Stimulated activated CD8-positive, alpha-beta memory T cell treated with anti-CD3 and anti-CD28 coated beads, Interleukin-4, amount 100 ng/mL, for 1 hour (primary cell): ENCODE data around the gene CCNJL.
"Not testable (repeated sequence)": the region's sequence is repeated elsewhere in the genome, so short reads cannot be mapped to it uniquely, and the experiment has no call there.

Experiments used
- DNase-seq, 2 donors: peaks; one replicate each; pipeline ENCODE4 v3.0.0-alpha.2; 2020; ENCODE audit warnings: low read depth in 2 of 2, low spot score in 1 of 2

The CCNJL gene

DNA sequence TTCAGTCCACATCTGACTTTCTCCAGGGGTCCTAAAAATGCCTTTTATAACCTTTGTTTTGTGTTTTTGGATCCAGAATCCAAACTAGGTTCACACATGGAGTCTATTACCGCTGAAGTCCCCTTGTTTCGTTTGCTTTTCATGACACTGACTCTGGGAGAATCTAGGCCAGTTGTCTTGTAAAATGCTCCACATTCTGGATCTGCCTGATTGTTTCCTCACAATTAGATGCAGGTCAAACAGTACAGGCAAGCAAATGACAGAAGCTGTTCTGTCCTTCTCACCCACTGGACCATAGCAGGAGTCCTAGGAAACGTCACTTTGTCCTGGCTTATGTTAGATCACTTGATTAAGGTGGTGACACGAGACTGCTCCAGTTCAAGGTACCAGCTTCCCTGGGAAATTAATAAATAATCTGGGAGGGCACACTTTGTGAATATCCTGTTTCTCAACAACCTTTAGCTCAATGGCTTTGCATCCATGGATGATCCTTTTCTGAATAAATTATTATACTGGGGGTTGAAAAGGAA is 49.0 kb downstream of the CCNJL start:
- DNase-seq: no peak

DNA sequence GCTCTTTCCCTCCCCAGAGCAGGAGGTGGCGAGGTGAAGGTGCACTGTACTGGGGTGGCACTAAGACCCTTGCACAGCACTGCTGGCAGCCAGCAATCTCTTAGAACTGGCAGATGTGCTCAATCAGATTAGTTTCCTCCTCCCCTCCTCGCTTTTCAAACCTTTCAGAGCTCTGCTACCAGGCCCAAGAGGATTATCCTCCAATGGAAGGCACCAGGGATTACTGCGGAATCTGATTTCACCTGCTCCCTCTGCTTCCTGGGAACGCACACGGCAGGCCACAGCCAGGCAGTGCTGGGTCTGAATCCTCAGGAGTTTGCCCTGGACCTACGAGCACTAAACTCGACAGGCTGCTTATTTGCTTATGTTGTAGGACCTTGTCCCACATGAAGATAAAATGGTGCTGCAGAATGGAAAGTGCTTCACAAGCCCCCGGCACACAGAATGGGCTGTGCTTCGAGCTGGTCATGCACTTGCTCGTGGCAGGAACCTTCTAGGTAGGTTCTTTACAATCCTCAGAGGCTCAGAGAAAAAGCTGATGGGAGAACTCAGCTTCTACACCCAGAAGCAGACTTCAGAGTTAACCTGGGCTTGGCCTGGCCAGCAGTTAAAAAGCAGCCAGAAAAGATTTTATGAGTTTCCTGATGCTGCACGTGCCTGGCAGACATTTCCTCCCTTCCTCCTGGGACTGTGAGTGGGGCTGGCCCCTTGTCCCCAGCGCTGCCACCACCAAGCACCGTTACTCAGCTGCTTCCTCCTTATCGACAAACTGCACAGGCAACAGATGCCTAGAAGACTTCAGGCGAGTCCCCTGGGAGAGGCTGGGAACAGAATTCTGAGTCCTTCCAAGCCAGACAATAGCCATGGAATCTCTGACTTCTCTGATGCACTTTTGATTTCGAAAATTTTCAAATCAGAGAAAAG is 50.0 kb downstream of the CCNJL start:
- DNase-seq: no peak

- no peak for DNase-seq
These were observed 51.2 kb downstream of the CCNJL start for GRCh38 chr5:160260881-160261815.

- no peak for DNase-seq
These were observed 52.2 kb downstream of the CCNJL start for GRCh38 chr5:160260006-160260775.

GRCh38 chr5:160259341-160259740 is 53.0 kb downstream of the CCNJL start:
- DNase-seq: no peak

DNA sequence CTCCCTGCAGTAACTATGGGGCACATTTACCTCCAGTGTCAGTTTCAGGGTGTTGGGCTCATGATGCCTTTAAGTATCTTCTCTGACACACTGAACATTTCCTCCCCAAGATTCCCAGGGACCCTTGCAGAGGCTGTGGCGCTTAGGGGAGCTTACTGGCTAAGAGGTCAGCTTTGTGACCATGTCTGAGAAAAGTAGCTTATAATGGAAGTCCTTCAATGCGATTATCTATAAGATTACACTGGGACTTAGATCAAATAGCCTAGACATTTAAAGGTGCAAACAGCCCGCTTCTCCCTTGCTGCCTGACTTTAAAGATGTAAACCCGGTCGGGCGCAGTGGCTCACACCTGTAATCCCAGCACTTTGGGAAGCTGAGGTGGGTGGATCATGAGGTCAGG is 57.7 kb downstream of the CCNJL start:
- DNase-seq: no peak

DNA sequence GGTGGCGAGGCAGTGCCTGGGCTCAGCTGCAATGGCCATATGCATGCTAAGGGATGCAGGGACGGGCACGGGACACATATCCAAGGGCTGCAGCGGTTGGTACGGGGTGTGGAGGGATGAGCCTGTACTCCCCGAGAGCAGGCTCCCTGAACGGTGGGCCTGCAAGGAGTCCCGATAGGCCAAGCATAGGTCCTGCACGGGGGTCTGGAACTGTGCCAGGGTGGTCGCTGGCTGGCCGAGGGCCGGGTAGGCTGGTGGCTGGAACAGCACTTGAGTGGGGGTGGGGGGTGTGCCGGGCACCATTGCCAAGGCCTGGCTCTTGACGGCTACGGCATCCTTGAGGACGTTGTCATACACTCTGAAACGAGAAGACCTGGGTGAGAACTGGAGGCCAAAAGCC is 58.9 kb downstream of the CCNJL start:
- DNase-seq: no peak

DNA sequence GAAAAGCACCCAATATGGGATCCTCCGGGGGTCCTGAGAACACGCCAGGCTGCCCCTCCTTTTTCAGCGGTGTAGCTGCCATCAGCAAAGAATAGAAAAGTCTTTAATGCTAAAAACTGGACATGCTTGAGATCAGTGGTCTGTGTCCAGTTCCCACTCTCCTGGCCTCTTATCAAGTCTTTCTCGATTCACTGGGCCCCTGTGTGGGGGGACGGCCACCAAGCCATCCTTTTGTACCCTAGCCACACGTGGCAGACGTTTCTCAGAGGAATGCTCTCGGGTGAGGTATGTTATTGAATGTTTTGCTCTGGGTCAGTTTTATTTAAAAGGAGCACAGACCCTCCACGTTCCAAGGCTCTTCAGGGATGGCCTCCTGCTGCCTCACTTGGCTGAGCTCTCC is 59.4 kb downstream of the CCNJL start:
- no peak for DNase-seq

DNA sequence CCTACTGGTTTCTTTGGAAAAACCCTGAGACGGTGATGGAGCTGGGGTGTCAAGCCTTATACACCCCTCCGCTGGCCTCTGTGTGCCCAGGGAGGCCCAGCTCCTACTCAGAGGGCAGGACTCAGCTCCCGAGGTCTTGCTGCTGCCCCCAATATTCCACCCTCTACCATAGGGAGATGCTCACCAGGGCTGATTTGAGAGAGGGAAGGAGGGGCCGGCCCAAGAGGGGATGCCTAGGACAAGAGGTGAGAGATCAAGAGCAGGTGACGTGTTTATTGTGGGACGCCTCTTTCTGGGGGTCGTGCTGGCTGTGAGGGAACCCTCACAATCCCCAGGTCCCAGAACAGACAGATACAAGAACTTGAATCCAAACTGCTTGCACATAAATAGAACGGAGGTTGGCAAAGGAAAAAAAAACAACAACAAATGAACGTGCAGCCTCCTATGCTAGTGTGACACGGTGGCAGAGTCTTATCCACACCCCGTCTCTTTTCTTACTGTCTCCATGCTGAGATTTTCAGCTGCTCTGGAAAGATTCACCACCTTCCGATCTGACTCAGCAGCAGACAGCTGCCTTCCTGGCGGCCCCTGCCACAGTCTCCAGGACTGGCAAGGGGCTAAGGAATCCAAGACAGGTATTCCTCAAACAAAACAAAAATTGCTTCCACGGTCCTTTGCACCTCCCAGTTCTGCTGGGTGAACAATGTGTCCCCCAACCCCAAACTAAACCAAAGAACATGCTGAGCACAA is 60.8 kb downstream of the CCNJL start:
- no peak for DNase-seq

DNA sequence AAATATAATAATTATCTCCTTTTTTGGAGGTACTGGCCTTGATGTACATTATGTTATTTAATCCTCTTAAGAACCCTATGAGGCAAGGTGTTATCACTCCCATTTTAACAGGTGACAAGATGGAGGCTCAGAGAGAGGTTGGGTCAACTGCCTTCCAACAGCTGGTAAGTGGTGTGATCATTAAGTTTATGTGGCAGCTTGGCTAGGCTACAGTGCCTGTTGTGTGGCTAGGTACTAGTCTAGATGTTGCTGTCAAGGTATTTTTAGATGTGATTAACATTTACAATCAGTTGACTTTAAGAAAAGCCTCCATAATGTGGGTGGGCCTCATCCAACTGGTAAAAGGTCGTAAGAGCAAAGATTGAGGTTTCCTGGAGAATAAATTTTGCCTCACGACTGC is 61.5 kb downstream of the CCNJL start:
- no peak for DNase-seq

- DNase-seq: no peak
These were observed 62.1 kb downstream of the CCNJL start for GRCh38 chr5:160250226-160250625.

GRCh38 chr5:160249570-160249969 is 62.8 kb downstream of the CCNJL start:
- DNase-seq: not testable (repeated sequence)

- DNase-seq: no peak
These were observed 66.8 kb downstream of the CCNJL start for GRCh38 chr5:160245506-160246086.

DNA sequence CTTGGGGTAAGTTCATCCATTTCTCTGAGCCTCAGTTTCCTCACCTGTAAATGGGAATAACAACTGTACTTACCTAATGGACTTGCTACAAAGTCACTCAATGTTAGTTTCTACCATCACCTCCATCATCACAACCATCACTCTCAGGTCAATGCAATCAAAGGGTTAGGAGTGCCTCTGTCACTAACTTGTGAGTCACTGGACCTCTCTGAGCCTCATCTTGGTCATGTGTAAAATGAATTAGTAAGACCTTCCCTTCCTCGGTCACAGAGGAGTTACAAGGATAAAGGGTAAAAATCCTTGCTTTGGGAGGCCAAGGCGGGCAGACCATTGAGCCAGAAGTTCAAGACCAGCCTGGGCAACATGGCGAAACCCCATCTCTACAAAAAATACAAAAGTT is 70.2 kb downstream of the CCNJL start:
- DNase-seq: no peak

GRCh38 chr5:160240350-160240749 is 72.0 kb downstream of the CCNJL start:
- no peak for DNase-seq

- DNase-seq: no peak
These were observed 74.7 kb downstream of the CCNJL start for GRCh38 chr5:160237571-160238093.

DNA sequence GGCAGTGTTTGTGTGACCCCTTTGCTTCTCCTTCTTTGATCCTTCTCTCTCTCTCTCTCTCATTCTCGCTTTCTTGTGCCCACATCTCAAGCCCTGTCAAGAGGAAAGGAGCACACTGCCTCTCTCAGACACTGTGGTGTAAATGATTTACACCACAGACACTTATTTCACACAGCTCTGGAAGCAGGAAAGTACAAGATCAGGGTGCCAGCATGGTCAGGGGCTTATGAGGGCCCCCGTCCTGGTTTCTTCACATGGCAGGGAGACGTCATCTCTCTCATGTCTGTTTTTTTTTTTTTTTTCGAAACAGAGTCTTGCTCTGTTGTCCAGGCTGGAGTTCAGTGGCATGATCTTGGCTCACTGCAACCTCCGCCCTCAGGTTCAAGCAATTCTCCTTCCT is 76.6 kb downstream of the CCNJL start:
- no peak for DNase-seq

- no peak for DNase-seq
These were observed 79.1 kb downstream of the CCNJL start for GRCh38 chr5:160233215-160233614.

DNA sequence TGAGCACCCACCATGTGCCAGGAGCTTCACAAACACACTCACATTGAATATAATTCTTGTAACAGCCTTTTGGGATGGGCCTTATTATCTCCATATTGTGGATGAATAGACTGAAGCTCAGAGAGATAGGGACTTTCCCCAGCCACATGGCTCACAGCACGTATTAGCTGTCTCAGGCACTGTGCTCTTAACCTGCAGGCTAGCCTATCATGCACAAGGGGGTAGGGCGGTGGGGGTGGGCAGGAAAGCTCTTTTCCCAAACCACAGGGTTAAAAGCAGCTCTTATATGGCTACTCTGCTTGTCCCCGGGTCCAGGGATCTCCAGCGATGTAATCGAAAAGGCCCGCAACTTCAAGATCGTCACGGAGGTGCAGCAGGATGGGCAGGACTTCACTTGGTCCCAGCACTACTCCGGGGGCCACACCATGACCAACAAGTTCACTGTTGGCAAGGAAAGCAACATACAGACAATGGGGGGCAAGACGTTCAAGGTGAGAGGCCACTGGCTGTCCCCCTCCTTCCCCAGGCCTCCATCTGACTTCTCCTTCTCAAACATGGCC is 80.5 kb downstream of the CCNJL start:
- no peak for DNase-seq
